AG09309 (cell line): Measurements from ENCODE around the gene NOVA1.

Source experiments
- DNase-seq: peaks from one replicate; pipeline ENCODE4 v3.0.0-alpha.2; 2010; ENCODE audit warnings: low read depth
- H3K4me3 ChIP-seq: 2 replicates; pipeline ENCODE4 v1.5.1; 2011; ENCODE audit warnings: mild to moderate bottlenecking, low read depth, low read length, moderate library complexity; ENCODE audit not compliant: control insufficient read depth
- CTCF ChIP-seq: IDR thresholded peaks from 2 replicates; pipeline ENCODE4 v1.5.1; 2011; ENCODE audit warnings: mild to moderate bottlenecking, low read depth, low read length, inconsistent platforms; ENCODE audit not compliant: insufficient read depth, control insufficient read depth; ENCODE audit errors: missing control alignments

The NOVA1 gene

DNA sequence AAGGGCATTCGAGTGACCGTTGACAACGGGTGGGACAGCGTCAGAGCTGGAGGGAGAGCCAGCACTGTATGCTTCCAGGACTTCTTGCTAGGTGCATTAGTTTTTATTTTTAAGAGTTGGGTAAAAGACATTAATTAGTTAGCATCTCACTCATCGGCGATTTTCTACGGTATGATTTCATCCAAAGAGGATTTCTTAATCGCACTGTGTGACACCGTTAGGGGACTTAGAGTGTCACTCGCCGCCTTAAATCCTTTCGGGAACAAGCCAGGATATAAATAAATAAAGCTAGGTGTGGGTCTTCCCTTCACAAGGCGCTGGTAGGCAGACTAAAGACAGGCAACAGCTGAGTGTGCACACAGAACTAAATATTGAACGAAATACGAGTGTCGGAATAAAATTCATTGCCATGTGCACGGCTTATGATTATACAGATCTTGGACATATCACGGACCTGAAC is 869 bp upstream of the NOVA1 start:
- no peak for DNase-seq
- no peak for TF ChIP-seq CTCF

GRCh38 chr14:26598081-26598671 is 343 bp upstream of the NOVA1 start:
- no peak for DNase-seq
- peak overlapping the region; percentile 73 for H3K4me3 ChIP-seq
- no peak for TF ChIP-seq CTCF

More for the DNA sequence above, 869 bp upstream of the NOVA1 start:
- H3K4me3 ChIP-seq: peak overlapping the region; percentile 73

DNA sequence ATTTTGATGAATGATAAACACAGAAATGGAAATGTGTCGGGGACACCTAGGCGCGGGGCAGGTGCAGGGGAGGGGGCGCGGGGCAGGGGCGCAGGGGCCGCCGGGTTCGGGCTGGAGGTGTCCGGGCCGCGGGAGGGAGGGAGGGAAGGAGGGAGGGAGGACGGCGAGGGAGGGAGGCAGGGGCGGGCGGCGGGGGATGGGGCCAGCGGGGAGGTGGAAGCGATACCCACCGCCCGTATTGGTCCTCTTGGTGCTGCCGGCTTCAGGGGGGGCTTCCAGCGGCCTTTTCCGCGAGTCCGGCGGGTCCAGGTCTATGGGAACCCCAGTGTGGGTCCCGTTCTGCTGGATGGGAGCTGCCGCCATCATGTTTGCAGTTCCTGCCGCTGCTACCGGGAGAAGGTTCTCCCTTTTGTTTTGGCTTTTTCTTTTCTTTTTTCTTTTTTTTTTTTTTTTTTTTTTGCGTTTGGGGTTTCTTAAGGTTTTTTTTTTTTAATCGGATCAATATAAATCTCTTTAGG is 703 bp downstream of the NOVA1 start:
- no peak for DNase-seq
- H3K4me3 ChIP-seq: peak overlapping the region; percentile 73
- no peak for TF ChIP-seq CTCF

DNA sequence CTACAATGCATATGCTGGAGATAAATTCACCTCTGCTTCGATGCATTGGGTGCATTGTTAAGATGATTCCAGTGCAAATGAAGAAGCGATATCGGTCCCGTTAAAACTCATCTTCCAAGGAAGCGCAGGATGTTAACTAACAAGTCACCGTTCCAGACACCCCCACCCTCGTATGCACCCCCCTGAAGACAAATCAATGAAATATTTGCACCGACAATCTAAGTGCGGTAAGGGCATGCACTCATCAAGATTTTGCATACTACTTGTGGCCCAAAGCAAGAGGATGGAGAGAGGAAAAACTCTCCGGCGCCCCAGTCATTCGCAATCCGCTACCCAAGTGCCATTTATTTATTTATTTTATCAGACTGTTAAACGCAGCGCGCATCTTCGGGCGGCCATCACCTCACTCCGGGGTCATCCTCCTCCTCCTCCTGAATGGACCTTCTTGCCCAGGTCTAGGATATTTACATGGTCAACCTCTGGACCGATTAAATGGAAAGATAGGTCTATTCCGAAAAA is 1.2 kb downstream of the NOVA1 start:
- H3K4me3 ChIP-seq: peak overlapping the region; percentile 73
- no peak for DNase-seq
- no peak for TF ChIP-seq CTCF

DNA sequence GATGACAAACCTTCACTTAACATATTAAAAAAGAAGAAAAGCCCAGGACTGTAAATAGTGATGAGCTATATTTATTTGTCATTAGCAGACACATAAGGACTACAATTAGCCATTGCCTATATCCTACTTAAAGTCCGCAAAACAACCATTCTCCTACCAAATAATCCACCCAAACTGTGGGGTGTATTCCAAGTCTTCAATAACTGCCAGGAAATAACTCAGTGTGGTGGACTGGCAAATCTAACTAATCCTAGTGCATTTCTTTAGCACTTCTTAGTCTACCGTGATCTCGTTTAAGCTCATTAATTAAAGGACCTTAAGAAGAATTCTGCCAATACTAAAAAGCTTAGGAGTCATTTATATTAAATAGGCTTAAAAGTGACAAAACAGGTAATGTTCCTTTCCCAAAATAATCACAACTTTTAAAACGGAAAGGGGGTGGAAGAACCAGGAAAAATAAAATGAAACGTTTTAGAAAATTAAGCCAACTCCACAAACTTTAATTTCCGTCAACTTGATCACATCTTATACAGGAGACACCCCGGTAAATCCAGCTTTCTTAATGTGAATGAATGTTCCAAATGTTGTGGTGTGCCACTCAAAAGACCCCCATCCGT is 1.8 kb downstream of the NOVA1 start:
- no peak for DNase-seq
- no peak overlapping the region for H3K4me3 ChIP-seq
- no peak for TF ChIP-seq CTCF

GRCh38 chr14:26594756-26595545 is 2.9 kb downstream of the NOVA1 start:
- TF ChIP-seq CTCF: no peak
- no peak for DNase-seq
- H3K4me3 ChIP-seq: no peak overlapping the region
